Eye (tissue), 1 donor: ENCODE results near the gene UBN1.
A peak's percentile ranks its signal among the peaks of the same experiment; 100 is the strongest.
"Not testable (repeated sequence)": the region's sequence is repeated elsewhere in the genome, so short reads cannot be mapped to it uniquely, and the experiment has no call there.

ENCODE experiments used
- DNase-seq: peaks from one replicate; pipeline ENCODE4 v3.0.0-alpha.2; 2015

The UBN1 gene

DNA sequence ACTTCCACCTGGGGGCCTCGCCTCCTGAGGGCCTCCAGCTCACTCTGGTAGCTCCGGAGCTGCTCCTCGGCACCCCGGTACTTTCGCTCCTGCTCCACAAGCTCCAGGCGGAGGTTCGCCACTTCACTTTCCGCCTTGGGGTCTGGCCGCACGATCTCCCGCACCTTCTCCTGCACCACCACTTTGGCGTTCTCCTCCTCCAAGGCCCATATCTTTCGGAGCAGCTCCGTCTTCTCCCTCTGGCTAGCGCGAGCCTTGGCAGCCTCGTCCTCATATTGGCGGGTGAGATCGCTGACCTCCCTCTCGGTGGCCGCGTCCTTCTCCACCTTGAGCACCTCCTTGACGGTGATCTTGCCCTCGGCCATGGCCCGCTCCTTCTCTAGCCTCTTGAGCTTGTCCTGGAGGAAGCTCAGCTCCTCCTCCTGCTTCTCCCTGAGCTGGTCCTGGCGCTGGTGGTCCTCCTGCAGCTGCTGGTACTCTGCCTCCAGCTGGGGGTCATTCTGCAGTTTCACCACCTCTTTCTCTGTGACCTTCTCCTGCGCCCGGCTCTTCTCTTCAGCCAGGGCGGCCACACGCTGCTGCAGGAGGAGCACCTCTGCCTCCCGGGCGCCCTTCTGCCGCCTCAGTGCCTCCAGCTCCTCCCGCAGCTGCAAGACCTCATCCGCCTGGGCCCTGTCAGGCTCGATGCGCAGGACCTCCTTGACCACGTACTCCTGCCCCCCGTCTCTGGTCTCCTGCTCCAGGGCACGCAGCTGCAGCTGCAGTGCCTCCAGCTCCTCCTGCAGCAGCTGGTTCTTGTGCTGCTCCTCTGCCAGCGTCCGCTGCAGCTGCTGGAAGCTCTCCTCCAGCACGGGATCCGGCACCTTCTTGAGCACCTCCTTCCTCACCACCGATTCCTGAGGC is 37.9 kb downstream of the UBN1 start:
- DNase-seq, result no peak

DNA sequence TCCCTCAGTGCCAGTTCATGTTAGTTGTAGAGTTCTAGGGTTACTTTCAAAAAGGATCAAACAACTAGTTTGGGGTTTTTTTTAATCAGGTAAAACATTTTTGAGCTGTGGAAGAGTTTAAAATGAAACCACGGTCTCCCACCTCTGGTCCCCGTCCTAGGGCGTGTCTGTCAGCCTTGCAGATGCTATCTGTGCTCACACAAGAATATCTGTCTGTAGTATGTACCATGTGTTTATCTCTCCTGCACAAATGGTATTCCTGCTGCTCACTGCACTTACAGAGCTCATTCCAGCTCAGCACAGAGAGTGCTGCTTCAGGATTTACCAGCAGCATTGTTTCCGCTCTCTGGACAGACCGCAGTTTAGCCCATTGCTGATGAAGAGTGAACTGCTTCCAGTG is 38.9 kb downstream of the UBN1 start:
- no peak for DNase-seq

DNA sequence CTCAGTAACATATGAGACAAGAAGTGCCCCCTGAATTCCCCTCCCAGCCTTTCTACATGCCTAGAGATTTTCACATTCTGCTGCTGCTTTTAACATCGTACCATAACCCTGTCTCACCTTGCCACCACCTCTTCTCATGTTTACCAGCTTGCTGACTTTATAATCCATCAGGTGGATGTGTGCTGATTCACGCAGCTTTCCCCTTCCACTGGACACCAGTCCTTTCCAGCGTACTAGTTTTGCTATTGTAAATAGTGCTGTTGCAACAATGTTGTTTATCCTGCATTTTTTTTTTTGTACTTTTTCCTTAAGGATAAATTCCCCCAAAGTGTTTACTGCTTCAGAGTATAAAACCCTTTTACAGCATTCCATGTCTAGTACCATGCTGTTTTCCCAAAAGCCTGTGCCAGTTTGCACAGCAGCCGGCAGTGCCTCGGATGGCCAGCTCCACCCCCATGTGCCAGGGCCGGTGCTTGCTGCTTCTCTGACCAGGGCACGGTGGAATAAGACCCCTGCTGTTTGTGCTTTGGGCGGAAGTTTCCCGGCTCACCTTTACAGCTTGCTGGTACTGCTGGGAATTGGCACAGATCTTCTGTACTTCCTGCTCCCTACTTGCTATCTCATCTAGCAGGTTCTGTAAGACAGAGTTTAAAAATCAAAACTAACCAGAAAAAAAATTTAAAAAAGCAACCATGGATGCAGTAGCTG is 41.3 kb downstream of the UBN1 start:
- DNase-seq, result no peak

DNA sequence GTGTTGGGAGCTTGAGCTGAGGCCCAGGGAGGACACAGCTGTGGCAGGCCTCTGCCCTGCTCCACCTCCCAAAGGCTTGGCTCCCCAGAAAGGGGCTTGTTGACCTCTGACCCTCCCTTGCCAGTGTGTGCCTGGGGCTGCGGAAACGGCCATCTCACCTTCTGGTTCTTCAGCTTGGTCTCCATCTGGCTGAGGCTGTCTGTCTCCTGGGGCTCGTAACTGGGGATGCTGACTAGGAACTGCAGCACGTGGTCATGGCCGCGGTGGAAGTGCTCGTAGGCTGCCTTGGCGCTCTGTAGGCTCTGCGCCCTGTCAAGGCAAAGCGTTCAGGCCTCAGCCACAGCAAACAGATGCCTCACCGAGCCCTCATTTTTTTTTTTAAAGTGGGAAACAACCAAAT is 42.7 kb downstream of the UBN1 start:
- no peak for DNase-seq

DNA sequence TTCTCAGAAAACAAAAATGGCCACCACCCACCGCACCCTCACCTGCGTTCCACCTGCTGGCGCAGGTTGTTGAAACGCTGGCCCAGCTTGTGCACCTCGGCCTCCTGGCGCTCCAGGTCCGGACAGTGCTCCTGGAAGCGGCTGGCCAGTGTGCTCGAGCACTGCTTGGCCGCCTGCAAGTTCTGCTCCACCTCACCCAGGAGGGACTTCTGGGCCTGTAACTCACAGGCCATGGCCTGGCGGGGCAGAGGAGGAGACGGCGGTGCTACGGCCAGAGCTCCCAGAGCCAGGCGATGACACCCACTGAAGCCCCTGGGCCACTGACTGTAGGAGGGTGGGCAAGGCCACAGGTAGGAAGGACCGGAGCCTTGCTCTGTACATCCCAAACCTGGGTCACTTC is 43.4 kb downstream of the UBN1 start:
- no peak for DNase-seq

DNA sequence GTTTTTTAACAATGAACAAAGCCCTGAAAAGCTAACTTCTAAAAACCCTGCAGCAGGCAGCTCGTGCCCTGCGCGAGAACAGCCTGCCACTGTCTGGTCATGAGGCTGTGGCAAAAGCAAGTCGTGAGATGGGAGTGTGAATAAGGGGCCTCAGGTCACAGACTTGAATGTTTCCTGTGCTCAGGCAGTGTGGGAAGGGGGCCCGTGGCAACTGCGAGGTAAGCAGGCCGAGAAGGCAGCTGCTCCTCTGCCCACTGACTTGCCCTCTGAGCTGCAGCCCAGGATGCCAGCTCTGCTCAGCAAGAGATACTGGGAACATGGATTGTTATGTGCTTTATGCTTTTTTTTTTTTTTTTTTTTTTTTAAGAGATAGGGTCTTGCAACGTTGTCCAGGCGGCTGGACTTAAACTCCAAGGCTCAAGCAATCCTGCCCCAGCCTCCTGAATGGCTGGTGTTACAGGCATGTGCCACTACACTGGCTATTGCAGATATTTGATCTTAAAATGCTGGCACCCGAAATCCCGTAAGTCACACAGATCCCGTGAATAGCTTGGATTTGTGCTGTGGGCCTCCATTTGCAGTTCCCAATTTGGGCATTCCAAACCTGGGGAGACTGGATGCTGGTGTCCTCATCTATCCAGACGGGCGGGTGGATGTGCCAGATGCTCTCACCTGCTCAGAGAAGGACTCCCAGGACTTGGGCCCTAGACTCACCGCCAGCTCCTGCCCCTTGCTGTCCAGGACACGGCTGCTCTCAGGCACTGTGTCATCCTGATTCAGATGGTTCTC is 44.0 kb downstream of the UBN1 start:
- DNase-seq, result no peak

DNA sequence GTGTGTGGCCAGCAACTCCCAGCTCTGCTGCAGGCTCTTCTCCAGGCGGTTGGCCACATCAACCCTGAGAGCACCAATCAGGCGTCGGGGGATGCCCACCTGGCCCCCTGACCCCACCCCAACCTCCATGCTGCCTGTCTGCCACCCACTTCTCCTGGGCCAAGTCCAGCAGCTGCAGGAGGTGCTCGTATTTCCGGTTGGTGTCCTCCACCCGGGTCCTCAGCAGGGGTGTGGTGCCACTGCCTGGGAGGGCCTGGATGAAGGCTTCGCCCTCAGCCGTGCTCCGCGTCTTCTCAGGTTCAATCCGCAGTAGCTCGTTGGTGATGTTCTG is 44.6 kb downstream of the UBN1 start:
- DNase-seq, result no peak

DNA sequence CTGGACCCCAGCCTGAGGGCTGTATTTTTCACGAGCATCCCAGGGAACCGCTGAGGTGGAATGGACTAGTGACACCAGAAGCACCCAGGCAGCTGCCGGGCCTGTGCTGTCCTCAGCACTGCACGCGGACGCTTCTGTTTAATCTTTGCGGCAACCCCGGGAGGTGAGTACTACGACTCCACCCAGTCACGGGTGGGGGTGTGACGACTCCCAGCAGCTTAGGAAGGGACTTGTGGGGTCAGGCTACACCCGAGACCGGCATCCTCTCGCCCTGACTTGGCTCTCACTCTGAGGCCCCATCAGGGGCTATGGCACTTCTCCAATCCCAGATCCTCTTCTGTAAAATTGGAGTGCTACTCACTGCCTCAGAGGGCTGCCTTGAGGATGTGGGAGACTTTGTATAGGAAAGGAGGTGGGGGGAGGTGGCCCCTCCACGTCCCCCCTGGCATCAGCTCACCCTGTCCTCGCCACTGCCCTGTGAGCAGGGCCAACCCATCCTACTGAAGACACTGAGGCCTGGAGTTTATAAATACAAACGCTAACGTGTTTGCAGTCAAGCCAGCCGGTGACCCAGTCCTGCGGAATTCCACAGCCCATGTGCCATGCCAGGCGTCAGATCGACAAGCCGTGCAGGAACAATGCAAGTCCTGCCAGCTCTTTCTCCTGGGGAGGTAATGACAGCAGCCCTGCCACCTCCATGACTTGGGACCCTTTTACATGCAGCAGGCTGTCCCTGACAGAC is 45.3 kb downstream of the UBN1 start:
- DNase-seq, result peak; percentile 56

DNA sequence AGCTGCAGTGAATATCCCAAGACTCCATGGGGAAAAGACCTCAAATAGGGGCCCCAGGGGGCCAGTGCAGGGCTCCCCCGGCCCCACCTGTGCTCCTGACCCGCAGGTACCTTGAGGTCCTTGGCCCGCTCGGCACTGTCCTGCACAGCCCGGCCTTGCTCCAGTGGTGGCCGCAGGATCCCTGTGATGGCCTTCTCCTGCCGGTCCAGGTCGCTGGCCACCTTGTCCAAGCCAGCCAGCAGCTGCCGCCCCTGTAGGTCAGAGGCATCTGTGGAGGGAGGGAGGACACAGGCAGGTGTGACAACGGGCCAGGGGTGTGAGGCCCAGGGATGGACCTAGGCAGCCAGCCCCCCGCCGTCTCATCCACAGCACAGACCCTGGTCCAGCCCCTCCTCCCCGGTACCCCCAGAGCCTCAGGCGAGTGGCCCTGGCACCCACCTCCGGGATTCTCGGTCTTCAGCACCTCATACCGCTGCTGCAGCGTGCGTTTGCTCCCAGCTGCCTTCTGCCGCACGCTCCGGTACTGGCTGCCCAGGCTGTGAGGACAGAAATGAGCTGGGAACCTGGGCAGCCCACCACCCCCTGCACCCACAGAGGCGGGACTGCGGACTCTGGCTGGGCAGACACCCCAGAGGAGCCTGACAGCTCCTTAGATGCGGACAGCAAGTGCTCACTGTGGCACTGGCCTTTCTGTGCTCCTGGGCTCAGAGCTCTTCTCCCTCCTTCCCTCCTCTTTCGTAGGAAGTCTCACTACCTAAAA is 46.0 kb downstream of the UBN1 start:
- no peak for DNase-seq

DNA sequence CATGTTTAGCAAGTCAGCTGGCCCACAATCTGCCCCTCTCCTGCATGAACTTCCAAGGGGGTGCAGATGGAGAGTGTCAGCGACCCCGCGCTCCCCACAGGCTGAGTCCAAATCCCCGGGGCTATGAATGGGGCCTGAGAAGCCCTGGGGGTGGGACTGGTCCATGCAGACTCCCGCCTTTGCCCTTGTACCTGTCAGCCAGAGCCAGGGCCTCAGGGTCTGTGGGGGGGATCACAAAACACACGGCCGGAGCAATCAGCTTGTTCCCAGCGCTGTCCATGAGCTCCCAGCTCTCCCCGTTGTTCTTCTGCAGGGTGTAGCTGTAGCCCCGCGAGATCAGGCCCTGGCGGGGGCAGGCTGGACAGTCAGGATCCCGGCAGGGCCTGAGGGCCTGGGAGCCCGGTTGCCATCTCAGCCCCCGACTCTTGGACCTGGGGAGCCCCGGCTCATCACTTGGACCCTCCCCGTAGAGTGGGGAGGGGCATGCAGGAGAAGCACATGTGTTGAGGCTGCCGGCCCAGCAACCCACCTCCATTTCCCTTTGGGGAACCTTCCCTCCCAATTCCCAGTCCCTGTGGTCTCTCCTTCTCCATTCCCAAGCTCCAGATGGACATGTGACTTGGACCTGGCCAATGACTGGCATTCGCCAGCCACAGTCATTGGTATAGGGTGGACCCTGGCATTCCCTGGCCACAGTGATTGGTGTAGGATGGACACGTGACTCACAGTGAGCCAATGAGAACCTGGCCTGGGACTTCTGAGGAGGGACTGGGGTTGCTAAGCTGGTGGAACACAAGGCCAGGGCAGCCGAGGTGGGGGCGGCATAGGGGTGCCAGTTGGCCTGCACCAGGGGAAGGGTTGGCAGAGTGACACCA is 47.2 kb downstream of the UBN1 start:
- DNase-seq, result no peak

DNA sequence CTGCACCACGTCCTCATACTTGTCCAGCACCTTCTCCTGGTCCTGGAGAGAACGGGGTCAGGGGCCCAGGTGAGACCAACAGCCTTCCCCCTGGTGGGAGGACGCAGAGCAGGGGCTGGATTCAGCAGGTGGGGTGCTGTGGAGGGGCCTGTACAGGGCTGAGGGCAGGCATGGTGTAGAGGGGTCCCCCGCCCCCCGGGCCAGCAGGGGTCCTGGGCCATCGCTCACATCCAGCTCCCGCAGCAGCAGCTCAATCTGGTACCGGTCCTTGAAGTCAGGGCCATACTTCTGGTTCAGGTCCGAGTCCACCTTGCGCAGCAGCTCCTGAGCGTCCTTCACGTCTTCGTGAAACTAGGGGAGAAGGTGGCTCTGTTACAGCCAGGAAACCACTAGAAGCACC is 48.1 kb downstream of the UBN1 start:
- no peak for DNase-seq

DNA sequence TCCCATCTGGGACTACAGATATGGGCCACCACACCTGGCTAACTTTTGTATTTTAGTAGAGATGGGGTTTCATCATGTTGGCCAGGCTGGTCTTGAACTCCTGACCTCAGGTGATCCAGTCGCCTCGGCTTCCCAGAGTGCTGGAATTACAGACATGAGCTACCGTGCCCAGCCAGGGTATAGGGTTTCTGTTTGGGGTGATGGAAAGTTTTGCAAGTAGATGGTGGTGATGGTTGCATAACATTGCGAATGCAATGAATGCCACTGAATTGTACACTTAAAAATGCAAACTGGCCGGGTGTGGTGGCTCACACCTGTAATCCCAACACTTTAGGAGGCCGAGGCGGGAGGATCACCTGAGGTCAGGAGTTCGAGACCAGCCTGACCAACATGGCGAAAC is 49.5 kb downstream of the UBN1 start:
- DNase-seq, result not testable (repeated sequence)

DNA sequence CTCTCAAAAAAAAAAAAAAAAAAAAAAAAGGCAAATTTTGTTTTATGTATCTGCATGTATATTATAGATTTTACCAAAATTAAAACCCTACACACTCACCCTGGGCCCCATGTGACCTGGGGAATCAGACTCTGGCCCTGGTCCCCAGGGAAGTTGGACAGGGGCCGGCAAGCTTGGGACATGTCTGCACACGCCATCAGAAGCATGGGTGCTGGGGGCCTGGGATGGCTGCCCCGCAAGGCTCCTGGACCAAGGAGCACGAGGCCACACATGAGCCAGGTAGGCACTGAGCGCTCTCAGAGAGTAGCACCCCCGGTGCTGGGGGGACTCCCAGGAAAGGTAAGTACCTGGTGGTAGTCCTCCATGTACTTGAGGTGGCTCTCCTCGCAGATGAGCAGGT is 50.0 kb downstream of the UBN1 start:
- no peak for DNase-seq

DNA sequence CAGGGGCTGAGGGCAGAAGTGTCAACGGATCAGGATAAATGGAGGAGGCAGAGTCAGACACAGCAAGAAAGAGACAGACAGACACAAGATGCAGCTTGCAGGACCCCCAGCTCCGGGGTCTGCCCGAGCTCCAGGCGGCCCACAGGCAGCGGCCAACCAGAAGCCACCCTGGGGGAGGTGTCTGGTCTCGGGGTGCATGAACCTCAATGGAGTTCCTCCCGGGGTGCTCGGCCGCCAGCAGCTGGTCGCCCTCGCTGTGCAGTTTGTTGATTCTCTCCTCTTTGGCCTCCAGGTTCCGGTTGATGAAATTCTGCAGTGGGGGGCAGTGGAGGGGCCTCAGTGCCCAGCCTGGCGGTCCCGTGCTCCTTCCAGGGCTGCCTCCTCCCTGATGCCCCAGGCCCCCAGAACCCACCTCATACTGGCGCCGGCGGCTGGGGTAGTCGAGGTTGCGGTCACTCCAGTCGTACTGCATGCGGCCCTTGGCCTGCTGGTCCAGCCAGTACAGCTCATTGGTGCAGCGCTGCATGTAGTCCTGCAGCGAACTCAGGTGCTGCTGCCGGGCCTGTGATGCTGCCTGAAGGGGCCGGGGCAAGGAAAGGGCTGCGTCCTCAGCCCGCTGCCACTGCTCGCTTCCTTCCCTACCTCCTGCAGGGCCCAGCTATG is 51.7 kb downstream of the UBN1 start:
- no peak for DNase-seq

DNA sequence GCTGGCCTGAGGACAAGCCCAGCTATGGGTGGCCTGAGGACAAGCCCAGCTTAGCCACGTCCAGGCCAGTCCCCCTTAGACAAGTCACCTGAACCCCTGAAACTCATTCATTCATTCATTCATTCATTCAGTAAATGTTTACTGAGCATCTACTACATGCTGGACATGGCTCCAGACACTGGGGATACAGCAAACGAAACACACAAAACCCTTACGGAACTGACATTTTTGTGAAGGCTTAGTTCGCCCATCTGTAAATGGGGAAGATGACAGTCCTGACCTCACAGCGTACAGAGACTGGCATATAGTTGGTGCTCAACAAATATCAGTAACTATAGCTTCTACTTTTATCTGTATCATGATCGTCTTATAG is 52.2 kb downstream of the UBN1 start:
- no peak for DNase-seq

DNA sequence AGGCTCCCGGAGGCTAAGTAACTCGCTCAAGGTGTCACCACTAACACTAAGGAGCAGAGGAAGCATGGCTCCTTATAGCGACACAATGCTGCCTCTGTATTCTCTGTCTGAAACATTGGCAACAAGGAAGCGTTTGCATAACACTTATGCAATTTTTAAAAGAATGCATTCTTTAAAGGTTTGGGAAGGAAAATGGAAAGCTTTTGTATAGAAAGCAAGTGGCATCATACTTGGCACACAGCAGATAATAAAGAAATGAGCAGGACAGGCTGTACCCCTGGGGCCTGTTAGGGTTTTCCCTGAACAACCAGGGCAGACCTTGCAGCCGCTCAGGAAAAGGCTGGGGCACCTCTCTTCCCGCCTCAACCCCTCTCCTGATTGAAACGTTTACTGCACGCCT is 52.8 kb downstream of the UBN1 start:
- DNase-seq, result no peak

DNA sequence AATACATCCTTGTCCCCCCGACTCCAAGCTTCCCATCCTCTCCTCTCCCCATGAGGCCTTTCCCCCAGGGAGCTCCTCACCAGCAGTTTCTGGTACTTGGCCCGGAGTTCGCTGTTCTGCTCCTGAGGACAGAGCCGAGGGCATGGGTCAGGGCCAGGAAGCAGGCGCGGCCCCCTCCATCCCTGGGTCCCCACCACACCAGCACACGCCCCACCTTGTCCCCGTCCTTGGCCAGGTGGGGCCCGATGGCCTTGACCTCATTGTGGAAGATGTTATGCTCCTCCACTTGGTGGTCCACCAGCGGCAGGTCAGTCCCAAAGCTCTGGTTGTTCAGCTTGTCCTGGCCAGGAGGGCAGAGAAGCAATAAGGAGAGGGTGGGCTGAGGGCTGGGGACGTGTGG is 53.5 kb downstream of the UBN1 start:
- no peak for DNase-seq

DNA sequence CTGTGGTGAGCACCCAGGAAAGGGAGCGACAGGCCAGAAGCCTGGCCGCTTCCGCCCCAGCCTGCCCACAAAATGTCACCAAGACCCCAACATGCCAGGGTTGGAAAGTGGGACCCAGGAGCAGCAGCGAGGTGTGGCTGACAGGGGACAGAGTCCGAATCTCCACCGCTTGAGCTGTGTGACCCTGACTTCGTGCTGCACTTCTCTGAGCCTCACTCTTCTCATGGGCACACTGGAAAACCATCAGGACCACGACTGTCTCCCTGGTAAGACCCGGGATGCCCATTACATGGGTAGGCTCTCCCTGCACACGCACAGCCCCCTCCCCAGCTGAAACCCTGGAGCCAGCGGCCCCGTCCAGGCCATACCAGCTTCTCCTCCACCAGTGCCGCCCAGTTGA is 54.8 kb downstream of the UBN1 start:
- DNase-seq, result no peak

DNA sequence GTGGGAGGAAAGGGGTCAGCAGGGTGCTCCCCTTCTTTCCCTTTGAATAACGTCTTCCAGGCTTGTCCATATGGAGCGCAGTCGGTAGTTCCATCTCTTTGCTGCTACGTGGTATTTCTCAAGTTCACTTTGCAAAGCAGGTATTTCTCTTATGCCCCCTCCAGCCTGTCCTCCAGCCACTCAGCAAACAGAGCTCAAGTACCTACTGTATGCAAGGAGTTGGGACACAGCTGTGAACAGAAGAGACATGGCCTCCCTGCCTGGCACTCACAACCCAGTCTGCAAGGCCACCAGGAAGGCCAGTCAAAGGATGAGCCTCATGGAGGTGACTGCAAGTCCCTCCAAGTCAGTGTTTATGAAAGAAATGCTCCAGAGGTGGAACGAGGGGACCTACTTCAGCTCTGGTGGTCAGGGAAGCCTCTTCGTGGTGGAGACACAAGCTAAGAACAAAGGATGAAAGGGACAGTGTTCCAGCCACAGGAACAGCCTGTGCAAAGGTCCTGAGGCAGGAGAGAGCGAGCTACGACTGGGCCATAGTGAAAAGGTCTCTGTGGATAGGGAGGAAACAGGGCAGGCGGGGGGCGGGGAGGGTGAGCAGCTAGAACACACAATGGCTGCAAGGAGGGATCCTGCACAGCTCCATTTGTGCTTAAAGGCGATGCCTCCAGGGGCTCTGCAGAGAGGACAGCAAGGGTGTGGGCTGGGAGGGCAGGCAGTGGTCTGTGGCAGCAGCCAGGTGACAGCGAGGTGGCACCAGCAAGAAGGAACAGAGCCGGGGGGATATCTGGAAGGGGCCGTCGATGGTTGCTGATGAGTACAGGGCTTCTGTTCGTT is 57.0 kb downstream of the UBN1 start:
- no peak for DNase-seq
